HG03097 (cell line): ENCODE measurements around the gene CPEB4.

Source experiments
- ATAC-seq: cut with Tn5 transposase; IDR thresholded peaks from one replicate; pipeline ENCODE4 v1.9.1; 2021; ENCODE audit not compliant: unreplicated experiment, low FRiP score

The CPEB4 gene

DNA sequence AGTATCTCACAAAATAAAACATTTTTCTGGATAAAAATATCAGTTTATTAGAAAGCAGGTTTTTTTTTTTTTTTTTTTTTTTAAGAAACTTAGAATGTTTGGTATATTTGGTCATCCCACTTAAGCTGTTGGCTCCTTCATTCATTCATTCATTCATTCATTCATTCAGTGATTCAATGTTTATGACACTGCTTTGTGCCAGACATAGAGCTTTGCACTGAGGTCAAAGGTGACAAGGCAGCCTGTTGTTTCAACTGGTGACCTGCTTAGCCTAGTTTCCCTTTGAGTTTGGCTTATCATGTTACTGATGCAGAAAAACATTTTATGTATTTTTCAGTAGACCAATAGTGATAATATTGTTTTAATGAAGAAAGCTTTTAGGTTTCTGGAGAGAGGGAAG lies 23.5 kb downstream of the CPEB4 start:
- ATAC-seq = no peak

DNA sequence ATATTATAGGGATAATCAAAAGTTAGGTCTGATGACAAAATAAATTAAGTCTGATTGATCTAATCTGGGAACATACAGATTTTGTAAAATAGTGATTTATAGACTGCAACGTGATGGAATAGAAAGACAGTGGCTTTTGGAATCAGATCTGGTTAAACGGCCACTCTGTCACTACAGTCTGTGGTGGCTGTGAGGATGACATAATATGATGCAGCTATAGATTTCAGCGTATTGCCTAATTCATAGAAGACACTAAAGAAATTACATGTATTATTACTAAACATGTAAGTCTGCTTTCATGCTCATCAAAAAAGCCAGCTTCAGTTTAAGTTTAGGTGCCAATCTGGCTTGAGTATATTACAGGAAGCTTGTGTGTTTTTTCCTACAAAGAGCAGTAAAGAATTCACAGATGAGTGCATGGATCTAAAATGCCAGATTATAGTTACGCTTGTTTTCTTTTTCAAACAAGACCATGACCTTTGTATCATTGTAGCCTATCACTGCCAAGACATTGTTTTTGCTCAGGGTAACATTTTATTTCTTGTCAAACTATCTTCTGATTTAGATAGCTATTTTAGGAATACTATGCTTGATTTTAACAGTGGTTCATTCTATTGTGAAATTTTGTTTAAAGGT lies 25.7 kb downstream of the CPEB4 start:
- ATAC-seq = no peak

DNA sequence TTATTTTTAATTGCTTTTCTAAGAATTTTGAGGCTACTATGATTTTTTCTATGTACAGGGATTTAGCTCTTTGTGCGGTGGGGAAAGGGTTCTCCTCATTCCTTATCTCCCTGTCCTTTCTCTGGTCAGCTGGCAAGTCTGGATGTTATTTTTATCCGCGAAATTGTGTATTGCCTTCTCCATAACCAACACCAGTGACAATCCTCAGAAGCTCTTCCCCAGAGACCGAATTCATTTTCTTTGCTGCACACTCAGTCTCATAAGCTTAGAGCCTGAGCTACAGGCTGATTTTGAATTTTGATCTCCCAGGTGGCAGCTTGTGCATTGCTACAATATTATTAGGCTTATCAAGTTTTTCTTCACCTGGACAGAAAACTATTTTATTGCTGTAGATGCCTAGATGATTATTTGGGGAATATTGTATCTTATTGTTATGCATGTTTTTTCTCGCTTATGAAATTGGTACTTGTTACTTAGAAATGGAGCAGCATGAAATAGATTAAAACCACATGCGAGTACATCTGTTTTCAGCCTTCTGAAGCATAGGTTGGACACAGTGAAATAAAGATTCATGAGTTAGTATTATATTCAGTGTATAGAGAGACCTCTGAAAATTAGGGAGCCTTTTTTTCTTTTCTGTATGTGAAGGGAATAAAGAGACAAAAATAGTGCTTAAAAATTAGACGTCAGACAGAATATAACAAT lies 27.3 kb downstream of the CPEB4 start:
- no peak for ATAC-seq

DNA sequence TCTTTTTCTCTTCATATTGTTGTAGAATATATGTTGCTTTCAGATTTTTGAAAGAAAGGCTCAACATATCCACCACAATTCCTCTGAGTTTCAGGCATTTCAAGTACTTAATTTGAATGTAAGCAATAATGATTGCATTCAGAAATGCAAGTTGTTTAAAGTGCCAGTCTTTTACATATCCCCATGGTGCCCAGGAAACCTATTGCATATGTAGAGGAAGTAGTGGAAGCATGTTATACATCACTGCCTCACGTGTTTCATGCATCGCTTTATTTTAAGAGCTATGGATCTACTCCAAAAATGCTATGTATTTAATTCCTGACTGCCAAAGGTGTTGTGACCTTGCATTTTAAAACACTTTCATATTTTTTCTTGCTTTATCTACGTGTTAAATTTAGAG lies 28.1 kb downstream of the CPEB4 start:
- no peak for ATAC-seq

DNA sequence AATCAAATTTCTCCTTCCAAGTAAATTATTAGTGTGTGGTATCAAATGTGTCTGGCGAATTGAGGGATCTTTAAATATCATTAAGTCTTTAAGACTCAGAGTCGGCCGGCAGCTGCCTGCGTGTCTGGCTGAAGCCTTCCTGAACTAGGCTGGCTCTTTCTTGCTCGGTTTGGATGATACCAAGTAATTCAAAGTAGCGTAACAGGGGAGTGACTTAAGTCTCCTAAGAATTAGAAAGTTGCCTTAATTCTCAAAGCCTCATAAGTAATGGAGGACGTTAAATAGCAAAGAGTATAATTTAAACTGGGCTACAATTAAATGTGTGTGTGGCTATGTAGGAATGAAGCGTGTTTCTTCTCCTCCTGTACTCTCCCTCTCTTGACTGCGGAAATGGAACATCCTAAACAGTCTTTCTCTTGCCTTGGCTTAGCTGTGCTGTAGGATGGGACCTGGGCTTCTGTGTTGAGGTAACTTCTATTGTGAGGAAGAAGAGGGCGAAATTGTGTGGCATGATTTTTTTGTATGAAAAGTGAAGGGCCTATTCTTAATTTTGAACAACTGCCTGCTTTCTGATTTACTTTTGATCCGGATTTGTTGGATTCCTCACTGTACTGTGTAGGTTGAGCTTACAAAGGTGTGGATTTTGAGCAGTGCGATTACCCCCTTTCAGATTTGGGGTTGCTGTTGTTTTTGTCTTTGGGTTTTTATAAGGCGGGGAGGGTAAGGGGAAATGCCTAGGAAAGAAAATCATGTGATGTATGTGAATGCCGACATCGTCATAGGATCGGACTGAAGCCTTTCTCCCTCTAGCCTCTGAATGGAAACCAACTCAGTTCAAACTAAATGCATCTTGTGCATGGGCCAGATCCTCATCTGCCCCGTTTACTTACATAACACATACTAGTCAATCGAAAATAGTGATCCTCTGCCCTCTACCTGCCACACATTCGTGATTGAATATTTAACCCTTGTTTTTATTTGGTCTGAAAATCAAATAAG lies 29.9 kb downstream of the CPEB4 start:
- ATAC-seq = peak; percentile 85

DNA sequence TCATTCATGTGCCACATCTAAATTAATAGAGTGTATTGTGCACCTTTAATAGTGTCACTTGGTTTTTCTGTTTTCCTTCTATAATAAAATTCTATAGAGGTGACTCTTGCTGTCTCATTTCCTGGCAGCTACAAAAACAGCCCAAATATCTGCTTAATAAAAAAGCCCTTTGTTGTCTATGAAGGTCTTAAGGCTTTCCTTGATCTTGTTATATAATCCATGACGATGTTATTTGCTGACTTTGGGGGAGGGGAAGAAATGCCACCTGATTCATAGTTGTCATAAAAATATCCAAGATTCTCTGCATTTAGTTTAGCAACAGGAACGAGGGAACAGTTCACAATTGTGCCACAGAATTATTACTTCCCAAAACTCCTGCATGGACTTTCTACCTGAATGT lies 31.3 kb downstream of the CPEB4 start:
- ATAC-seq = no peak

DNA sequence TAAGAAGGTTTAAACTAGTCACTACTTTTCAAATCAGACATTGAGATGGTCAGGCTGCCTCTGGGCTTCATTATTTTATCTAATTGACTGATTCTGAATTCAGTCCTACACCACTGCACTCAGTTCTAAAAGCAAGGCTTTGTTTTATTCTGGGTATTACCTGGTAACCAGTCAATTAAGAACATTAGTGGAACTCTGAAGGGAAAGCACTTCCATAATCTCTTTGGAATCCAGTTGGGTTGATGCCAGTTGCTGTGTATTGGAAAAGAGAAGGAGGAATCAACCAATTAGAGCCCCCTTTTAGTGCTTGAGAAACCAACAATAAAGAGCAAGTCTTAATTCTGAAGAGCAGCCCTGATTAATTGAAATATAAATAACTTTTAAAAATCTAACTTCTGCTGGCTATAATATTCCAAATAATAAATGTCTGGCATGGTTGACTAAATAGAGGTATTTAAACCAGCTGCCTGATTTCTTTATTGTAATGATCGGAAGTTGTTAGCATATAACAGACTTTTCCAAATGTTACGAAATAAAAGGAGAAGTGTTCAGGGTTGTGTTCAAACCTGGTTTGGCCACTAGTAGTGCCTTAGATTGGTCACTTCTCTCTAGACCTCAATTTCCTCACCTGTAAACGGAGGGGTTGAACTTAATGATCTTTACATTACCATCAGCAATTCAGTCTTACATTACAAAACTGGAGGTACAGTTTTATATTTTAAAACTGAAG lies 32.0 kb downstream of the CPEB4 start:
- no peak for ATAC-seq

DNA sequence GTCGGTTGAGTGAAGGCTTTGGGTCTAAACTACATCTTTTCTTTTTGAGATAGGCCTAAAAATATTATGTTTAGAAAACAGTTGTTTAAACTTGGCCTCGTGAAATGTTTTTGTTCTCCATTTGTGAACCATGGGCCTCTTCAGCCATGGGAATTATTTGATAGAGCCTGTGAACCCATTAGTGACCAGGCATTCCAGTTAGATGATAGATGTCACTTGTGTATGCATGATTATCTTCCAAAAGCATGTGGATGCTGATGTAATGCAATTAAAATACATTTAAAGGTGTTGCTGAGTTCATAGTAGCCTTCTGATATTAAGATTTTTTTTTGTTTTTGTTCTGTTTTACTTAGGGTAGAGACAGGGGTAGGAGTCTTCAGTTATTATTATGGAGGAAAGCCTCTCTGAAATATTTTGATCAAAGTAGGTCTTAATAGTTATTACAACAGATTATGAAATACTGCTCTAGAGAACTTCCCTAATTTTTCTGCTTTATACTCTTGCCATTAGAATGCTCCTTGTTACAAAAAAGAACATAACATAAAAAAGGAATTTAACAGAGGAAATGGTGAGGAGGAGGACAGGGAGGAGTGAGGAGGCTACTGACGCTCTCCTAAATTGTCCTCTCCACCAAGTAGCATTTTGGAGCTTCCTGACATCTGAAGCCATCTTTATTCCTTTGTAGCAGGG lies 32.9 kb downstream of the CPEB4 start:
- no peak for ATAC-seq

DNA sequence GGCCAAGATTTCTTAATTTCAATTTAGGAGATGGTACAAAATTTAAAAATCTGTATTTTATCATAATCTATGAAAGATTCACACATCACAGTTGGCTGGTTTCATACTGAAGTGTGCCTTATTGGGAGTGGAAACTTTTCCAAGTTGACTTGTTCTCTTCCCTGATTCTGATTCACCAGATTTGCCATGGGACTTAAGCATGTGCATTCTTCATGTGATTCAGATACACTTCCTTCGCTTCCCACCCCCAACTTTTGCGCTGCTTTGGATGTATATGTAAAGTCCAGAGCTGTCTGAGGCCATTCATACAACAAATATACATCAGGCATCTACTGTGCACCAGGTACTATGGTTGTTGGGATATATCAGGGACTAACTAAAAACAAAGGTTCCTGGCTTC lies 34.4 kb downstream of the CPEB4 start:
- no peak for ATAC-seq

DNA sequence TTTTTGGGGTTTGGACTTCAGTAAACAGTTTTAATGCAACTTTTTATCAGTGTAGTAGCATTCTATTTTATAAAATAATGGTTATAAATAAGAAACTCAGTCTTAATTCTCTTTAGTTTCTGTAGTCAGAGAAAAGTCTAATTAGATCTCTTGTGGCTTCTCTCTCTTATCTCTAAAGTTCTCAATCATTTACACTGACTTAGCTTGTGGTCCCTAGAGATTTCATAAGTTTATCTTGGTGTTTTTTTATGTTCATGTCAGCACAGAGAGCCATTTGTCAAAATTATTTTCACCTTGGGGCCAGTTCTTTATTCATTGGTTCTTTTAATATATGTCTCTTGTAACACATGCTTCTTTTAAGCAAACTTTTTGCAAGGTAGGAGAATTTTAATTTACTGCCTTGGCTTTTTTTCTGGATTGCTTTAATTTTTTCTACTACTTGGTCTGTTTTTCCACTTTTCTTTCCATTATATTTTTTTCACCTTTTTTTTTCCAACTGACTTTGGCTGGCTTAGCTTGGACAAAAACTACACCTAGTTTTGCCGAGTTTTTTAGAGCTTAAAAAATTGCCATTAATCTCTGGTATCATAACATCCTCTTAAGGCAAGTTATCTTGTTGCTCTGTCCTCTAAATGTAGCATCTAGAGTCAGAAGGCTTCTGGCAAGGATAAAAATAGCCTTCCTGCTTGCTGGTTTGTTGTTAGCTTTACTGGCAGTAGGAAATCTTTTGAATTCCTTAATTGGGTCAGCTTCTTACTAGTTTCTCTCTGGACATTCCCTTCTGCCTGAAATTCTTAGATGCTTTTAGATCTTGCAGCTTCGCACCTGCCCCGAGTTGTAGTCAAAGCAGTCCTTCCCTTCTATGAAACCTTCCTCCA lies 35.3 kb downstream of the CPEB4 start:
- ATAC-seq = no peak

DNA sequence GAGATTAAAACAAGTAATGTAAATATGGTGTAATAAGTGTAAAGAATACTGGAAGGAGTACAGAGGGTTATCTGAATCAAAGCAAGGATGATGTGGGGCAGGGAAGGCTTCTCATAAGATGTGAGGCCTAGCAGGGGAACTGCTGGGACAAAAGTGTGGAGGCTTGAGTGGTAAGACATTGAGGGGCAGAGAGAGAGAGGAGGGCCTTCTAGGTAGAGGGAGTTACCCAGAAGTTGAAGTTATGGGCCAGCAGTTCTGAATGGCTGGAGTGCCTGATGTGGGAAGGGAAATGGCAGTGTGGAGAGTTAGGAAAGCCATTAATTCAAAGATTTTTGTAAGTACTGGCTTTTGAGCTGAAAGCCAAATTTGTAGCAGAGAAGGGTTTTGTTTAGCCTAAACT lies 36.8 kb downstream of the CPEB4 start:
- ATAC-seq = no peak

DNA sequence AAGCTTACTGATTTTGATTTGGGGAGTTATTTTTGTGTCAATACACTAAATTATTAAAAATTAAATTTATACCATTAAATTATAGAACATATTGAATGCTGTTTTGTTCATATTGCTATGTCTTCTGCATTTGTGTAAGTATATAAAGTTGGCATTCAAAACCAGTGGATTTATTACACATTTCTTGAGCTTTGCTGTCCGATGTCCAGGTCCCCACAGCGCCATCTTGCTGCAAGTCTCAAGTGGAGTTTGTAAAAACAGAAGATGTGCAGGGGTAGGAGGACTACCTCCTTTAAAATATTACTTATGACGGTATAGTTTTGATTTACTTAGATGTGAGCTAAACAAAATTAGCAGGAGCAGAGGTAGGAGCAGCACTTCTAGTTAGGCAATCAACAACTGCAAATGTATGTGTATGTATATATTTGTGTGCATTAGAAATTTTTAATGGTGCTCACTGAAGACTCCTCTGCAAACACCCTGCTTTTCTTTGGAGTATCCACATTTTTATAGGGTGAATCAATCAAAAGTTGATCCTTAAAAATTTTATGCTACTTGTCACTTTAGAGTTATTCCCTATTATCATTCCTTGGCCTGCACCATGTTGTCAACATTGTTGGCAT lies 37.4 kb downstream of the CPEB4 start:
- no peak for ATAC-seq

DNA sequence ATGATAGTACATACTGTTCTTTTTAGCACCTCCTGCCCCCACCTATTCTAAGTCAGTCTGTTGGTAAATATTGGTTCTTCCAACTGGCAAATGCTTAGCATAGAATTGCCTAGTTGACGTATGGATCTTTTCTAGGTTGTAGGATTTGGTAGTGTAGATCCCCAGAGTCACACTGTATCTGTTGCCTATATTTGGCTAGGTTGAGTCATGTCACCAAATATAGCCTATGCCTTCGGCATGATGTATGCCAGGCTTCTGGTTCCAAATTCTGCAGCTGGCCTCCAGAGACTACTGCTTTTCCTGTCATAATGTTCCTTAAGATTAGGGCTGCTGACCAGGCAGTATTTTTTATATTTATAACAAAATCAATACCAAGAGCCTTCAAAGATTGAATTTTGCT lies 38.2 kb downstream of the CPEB4 start:
- no peak for ATAC-seq

DNA sequence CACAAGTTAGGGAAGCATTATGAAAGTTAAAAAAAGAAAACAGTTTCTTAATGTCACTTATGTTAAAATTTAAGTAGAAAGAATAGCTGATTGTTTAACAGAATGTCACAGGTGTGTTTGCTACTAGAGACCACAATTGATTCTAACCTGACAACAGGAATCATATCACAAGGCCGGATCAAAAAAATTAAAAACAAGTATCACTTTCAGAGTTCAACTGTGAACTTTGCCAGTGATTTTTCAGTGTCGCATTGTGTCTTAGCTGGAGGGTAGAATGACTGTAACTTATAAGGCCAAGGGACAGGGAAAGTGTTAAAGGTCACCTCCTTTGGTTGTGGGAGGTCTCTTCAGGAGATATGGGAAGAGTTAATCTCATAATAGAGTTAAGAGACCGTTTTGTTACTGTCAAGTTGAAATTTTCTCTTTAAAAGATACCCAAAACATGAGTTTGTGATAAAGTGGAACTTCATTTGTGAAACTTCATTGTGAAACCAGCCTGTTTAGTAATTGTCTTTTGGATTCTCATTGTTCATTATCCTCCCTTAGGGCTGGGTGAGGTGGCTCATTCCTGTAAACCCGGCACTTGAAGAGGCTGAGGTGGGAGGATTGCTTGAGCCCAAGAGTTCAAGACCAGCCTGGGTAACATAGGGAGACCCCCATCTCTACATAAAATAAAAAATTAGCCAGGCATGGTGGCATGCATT lies 40.9 kb downstream of the CPEB4 start:
- no peak for ATAC-seq

DNA sequence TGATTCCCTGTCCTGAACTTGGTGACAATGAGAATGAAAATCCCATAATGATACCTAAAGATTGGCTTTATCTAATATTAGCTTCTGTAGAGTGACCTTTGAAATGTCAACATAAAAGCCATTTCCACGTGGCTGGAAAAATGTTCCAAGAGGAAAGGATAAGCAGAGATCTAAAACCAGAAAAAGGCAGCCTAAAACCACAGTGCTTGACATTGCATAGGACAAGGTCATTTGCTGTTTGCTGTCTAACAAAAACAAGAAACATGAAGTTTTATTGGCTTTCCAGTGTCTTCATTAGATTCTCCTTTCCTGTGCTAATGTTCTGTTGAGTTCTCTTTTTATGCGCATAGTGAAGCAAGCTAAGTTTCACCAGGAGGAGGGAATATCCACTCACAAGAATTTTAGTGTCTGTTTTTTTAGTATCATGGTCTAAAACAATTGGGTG lies 44.6 kb downstream of the CPEB4 start:
- no peak for ATAC-seq

DNA sequence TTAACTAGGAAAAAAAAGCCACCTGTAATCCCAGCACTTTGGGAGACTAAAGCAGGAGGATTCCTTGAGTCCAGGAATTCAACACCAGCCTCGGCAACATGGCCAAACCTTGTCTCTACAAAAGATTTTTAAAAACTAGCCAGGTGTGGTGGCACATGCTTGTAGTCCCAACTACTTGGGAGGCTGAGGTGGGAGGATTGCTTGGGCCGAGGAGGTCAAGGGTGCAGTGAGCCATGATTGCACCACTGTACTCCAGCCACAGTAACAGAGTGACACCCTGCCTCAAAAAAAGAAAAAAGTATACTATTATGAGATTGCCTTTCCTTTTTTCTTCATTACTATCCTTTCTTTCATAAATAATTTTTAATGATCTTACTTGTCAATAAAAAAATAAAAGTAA lies 45.8 kb downstream of the CPEB4 start:
- no peak for ATAC-seq

DNA sequence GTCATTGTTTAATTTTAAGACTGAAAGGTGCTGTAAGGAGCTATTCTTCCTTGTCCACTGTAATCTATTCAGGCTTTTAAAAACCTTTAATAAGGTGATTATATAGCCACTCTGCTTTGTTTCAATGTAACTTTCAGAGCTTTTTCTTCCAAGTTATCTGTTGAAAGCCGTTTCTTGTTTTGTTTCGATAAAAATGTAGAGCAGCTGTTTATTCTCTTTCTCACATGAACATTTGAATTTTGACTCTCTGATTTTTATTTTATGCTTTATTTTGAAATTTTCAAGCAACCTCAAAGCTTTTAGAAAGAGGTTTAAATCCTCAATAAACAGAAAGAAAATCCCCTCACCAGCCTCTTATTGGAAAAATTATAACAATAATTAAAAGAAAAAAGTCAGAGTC lies 47.2 kb downstream of the CPEB4 start:
- ATAC-seq = no peak

DNA sequence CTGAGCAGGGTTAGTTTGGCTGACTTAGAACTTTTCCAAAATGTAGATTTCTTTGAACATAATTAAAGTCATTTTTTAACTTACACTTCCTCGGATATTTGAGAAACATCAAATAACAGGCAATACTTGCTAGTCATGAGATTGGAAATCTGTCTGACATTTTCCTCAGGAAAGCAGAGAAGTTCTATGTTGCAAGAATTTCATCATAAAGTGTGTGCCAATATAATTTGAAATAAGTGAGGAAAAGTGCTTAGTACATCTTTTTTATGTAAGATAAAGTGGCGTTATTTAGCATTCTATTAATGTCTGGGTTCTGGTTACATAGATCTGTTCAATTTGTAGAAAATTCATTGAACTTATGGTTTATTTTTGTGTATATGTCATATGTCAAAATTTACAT lies 52.1 kb downstream of the CPEB4 start:
- ATAC-seq = no peak
